Activated effector memory CD4-positive, alpha-beta T cell treated with anti-CD3 and anti-CD28 coated beads, Interleukin-2, amount 50 U/mL, for 16 hours (primary cell): Measurements from ENCODE around the gene DPPA5.
"Not testable (repeated sequence)": the region's sequence is repeated elsewhere in the genome, so short reads cannot be mapped to it uniquely, and the experiment has no call there.

Experiments used
- DNase-seq: peaks from one replicate; pipeline ENCODE4 v3.0.0-alpha.2; 2020

The DPPA5 gene

DNA sequence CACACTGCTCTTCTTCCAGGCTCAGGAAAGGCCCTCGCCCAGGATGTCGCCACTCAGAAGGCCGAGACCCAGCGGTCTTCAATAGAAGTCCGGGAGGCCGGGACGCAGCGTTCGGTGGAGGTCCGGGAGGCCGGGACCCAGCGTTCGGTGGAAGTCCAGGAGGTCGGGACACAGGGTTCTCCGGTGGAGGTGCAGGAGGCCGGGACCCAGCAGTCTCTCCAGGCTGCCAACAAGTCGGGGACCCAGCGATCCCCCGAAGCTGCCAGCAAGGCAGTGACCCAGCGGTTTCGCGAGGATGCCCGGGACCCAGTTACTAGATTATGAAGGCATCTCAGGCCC, 9.4 kb upstream of the DPPA5 start:
- no peak for DNase-seq

DNA sequence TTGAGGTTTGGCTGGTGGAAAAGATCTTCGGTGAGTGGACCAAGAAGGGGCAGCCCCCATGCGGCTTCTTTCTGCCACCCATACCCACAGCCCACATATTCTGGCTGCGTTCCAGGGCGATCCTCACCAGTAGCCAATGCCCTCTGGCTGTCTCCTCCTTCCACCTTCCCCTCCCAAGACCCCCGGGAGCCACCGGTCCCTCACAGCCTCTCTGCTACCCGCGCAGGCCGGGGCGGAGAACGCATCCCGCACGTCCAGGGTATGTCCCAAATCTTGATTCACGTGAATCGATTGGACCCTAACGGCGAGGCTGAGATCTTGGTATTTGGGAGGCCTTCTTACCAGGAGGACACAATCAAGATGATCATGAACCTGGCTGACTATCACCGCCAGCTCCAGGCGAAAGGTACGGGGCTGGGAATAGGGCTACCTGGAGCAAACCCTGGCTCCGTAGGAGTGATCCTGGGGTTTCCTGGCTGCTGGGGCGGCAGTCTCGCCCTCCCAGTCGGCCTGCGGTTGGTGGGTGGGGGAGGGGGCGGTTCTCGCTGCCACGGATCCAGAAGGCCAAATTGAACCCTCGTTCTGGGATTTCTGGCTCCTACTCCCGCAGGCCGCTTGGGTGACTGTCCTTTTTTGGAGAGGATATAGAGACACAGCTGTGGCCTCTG, 8.9 kb upstream of the DPPA5 start:
- no peak for DNase-seq

DNA sequence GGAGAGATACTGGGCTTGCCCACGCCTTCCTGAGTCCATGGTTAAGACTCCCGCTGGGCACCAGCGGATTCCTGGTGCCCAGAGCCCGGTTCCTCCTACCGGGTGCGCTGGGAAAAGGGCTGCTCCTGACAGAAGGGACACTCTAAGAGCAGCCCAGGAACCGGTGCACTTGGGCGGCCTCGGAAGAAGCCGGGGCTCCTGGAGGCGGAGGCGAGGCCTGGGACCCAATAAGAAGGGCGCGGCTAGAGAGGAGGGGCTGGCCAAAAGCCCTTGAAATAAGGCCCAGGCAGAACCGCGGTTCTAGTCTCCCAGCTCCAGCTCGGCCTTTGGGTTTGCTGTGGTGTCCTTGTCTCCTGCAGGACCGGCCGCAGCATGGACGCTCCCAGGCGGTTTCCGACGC, 8.3 kb upstream of the DPPA5 start, which contains the start of gene KHDC3L:
Gene KHDC3L (plus strand): TSS at position 301 of the 400 bp plus-strand sequence. CDS start 72 bp downstream, at position 373.
- no peak for DNase-seq

DNA sequence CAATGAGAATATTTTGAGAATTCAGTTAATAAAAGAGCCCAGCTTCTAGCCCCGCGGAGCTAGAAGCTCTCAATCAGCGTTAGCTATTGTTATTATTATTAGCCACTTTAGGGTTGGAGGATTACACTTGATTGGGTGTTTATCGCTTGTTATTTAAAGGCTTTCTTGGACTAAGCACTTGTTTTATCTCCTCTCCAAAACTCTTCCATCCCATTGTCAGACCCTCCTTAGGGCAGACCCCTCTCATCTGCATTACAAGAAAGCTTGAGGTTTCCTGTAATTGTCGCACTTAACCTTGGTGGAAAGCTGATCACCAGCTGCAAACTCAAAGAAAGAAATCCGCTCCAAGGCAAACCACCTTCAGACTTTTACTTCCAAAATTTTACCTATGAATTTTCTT, 4.8 kb downstream of the DPPA5 start:
- DNase-seq: no peak

DNA sequence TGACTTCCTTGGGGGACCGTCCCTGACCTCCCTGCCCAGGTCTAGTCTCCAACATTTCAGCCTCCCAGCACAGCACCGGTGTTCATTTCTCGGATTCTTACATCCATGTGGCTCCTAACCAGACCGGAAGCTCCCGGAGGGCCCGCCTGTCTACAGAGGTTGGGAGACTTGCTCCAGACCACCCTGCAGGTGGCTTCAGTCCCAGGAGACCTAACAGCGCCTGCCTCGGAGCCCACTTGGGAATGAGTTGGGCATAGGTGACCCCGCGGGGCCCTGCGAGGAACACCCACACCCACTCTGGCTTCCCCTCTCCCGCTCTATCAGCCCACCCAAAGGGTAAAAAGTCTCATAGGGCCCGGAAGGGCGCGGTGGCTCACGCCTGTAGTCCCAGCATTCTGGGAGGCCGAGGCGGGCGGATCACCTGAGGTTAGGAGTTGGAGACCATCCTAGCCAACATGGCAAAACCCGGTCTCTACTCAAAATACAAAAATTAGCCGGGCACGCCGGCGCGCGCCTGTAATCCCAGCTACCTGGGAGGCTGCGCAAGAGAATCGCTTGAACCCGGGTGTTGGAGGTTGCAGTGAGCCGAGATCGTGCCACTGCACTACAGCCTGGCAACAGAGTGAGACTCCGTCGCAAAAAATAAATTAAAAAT, 5.4 kb downstream of the DPPA5 start:
- no peak for DNase-seq

DNA sequence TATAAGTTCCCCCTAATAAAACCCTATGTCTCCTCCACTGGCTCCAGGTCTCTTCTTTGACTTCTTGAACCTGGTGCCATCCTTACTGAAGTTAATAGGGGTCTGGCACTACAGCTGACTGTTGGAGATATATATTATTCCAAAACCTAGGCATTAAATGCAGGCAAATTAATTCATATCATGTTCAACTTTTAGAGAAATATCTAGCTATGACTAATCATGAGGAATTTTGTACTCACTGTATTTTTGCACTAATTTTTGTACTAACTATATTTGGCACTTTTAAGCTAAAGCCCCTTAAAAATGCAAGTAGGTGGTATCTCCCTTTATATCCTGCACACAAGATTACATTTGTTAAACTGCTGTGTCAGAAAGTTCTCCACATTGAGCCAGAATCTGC, 10.9 kb downstream of the DPPA5 start:
- no peak for DNase-seq

DNA sequence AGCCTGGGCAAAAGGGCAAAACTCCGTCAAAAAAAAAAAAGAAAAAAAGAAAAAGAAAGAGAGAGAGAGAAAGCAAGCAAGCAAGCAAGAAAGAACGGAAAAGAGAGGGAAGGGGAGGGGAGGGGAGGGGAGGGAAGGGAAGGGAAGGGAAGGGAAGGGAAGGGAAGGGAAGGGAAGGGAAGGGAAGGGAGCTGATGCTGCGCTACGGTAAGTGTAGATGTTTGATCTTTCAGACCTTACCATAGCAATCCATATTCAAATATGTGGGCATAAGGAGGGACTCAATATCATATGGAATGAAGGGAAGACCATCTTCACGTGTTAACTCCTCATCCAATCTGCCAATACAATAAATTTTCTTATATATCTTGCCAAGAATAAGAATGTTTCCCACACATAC, 11.9 kb downstream of the DPPA5 start:
- no peak for DNase-seq

DNA sequence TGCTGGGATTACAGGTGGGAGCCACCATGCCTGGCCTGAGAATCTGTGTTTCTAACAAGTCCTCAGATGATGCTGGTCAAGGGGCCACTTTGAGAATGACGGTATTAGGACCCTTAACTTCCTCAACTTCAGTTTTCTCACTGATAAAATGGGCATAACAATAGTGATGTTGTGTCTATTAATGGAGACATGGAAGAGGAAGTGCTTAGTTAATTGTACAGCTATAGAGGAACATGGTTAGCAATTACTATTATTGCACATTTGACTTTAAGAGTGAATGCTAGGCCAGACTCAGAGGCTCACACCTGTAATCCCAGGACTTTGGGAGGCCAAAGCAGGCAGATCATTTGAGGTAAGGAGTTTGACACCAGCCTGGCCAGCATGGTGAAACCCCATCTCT, 12.7 kb downstream of the DPPA5 start:
- DNase-seq: no peak

DNA sequence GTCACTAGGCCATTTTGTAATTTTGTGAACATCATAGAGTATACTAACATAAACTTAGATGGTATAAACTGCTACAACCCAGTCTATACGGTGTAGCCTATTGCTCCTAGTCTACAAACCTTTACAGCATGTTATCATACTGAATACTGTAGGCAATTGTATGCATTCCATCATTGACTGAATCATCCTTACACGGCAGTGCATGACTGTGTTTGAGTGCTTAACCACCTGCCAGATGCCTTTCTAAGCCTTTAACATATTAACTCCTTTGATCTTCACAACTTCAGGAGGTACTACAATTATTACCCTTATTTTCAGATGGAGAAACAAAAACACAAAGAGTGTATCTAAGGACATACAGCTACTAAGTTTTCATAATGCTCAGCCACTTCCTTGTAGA, 14.0 kb downstream of the DPPA5 start:
- DNase-seq: no peak

DNA sequence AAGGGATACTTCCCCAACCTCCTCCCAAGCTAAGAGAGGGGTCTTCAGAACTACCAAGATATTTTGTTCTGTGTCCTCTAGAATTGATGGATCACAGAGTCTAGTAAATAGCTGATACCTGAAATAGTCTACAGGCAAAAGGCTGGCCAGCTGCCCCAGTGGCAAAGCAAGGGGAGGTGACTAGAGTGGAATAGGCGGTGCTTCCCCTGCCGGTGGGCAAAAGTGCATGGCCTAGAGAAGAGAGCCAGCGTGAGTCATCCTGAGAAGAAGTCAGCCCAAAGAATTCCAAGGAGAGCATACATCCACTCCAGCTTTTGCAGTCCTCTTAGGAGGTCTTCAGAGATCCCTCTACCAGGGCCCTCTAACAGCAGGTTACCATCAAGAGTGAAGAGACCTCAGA, 14.7 kb downstream of the DPPA5 start:
- DNase-seq: no peak

DNA sequence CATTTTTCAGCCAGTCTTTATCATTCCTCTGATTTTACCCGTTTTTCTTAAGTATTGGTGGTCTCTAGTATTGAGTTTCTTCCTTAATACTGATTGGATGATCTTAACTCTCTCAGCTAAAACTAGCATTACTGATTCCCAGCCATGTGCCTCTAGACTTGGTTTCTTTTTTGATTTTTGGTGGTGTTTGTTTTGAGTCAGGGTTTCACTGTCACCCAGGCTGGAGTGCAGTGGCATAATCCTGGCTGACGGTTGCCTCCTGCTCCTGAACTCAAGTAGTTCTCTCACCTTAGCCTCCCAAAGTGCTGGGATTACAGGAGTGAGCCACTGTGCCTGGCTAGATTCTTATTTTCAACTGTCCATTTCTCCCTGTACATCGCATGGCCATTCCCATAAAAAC, 24.9 kb downstream of the DPPA5 start:
- DNase-seq: no peak

DNA sequence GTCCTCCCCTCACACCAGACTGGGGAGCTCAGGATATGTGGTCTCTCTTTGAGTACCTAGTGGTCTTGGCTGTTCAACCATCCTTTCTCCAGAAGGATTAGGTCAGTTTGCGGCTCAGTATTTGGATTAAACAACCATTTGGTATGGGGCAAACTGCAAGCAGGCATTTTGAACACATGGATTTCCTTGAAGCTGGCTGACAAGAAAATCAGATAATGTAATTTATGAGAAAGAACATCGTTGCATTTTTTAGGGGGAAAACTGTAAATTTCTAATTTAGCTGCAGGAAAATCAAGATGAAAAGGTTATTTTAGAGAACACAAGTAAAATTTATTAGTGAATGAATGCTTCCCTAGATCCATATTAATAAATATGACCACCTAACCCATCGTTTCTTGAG, 25.3 kb downstream of the DPPA5 start:
- DNase-seq: no peak

DNA sequence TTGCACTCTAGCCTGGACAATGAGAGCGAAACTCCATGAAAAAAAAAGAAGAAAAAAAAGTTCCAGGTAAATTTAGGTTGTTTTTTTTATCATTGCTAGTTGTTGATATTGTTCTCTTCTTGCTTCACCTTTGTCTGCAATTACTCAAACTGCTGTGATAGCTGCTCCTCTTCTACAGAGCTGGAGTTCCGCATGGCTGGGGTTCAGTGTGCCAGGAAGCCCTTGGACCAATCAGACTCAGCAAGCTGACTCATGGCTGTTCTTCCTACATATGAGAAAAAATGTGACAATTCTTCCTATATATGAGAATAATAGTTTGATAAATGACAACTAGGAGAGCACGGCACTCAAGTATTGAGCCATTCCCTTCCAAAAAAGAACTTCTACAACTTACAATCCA, 28.4 kb downstream of the DPPA5 start:
- DNase-seq: no peak

DNA sequence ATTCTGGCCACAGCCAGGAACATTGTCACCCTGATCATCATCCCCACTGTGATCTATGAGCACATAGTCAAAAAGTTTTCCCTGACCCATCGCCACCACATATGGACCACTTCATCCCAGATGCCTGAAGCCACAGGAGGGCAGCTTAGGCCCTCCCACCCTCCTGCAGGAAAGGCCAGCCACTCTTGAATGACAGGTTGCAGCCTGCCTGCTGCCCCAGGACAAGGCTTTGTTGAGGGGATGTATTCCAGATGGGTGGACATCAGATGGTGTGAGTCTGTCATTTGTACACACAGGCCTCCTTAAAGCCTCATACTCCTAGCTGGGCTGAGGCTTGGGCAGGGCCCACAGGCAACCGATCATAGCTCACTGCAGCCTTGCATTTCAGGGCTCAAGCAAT, 30.8 kb downstream of the DPPA5 start:
- no peak for DNase-seq

DNA sequence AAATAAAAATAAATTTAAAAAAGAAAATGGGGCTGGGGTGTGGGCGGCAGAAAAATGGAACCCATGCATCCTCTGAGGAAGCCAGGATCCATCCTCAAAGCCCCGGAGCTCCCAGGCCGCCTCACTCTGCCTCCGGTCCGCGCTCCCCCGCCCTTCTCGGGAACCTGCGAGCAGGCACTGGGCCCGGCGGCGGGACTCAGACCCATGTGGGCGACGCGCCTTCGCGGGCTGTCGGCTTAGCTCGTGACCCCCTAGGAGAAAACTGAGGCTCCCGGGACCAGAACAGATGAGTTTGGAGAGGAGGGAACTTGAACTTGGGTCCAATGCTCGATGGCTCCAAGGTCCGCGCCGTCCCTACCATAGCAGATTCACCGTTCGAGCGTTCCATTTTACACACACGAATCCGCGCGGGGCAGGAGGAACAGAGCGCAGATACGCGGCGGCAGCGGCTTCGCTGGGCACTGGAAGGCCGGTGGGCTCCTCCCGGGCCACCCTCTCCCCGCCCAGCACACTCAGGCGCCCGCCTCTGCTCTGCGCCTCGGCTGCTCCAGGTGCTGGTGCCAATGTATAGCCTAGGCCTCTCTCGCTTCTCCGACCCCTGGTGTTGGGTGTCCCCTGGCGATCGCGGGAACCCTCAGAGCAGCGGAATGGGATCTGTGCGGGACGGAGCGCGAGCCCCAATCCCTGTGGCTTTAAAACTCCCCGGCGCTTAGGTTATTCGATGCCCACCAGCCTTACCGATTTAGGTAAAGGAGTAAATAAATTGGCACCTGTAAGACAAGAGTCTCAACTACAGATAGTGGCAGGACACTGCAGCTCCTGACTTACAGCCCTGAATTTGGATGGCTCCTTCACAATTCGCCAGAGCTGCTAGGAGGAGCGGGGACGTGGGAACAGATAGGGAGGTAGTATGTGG, 39.2 kb downstream of the DPPA5 start:
- no peak for DNase-seq

DNA sequence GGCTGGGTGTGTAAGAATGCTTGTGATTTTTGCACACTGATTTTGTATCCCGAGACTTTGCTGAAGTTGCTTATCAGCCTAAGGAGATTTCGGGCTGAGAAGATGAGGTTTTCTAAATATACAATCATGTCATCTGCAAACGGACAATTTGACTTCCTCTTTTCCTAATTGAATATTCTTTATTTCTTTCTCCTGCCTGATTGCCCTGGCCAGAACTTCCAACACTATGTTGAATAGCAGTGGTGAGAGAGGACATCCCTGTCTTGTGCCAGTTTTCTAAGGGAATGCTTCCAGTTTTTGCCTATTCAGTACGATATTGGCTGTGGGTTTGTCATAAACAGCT, 43.6 kb downstream of the DPPA5 start:
- not testable (repeated sequence) for DNase-seq

DNA sequence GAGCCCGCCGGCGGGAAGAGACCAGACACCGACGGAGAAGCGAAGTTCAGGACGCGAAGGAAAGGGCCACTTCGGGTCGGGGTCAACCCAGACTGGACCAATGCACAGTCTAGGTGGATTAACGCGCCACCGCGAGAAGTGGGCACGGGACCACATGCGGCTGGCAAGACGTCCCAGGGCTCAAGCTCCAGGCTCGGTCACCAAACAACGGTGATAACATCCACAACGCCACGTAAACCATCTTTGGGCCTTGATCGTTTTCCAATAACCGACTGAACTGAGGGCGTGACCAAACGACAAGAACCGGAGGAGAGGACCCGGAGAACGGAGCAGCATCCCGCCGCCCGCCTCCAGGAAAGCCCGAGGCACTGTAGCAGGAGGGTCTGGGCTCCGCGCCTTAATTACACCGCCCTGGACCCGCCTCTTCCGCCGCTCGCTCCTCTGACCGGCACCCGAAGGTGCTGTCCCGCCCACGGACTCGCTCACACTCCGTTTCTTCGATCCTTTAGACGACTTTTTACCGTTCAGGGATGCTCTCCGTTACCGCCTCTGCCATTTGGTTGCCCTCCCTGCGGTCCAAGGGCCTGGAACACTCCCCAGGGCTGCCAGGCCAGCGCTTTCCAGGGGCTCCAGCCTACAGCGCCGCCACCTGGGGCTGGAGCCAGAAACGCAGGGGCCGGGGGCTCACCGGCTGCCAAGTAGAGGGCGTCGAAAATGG, 44.1 kb downstream of the DPPA5 start:
- DNase-seq: peak; percentile 86

DNA sequence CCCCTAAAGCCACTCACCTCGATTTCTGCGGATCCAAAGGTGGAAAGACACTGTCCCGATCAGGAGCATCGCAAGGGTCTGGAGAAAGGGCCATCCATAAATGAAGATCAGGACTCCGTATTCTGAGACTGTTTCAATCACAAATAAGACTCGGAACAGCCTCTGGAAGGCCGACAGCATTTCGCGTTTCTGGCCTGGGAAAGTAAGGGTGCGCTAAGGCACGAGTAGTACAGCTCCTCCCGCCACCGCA, 44.6 kb downstream of the DPPA5 start:
- no peak for DNase-seq

DNA sequence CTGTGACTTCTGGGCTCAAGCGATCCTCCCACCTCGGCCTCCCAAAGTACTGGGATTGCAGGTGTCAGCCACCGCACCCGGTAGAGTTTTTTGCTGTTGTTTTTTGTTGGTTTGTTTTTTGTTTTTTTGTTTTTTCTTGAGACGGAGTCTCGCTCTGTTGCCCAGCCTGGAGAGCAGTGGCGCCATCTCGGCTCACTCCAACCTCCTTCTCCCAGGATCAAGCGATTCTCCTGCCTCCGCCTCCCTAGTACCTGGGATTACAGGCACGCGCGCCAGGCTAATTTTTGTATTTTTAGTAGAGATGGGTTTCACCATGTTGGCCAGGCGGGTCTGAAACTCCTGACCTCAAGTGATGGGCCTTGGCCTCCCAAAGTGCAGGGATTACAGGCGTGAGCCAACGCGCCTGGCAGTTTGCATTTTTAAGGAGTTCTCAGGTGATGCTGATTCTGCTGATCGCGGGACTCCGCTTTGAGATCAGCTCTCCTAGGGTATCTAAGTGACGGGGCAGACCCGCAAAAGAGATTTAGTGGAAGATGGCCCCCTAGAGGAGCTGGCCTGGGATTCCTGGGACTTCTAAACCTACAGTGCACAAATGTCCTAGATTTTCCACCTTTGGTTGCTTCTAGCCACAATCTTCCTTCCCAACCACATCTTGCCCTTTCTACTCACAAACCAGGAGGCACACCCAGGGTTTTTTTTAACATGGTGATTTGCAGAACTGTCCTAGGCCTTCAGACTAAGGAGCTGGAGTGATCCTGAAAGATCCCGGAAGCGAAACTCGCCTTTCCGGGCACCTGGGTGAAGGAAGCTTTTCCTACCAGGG, 45.2 kb downstream of the DPPA5 start:
- no peak for DNase-seq

DNA sequence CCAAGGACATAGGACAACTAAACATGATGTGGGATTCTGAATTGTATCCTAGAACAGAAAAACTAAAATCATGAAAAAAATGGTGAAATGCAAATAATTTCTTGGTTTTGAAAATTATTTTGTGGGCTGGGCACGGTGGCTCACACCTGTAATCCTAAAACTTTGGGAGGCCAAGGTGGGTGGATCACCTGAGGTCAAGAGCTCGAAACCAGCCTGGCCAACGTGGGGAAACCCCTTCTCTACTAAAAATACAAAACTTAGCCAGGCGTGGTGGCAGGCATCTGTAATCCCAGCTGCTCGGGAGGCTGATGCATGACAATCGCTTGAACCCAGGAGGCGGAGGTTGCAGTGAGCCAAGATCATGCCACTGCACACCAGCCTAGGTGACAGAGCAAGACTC, 50.3 kb downstream of the DPPA5 start:
- DNase-seq: not testable (repeated sequence)
